ENCODE results near the gene CDCA4. TPM values are rescaled to one million over a fixed set of nuclear protein-coding genes. Genes with fewer than 3 reads are reported as not detected.

CDCA4 gene
- total RNA-seq, 1 donor from 2014 or later: 32.3 TPM

- DNase-seq (ENCODE audit: low spot score in 2 of 2, unreplicated experiment in 2 of 2): no peak
- TF ChIP-seq CTCF (IDR thresholded peaks at IDR 0.05; ENCODE audit: unreplicated experiment): no peak
- Mint-ChIP-seq H3K4me3 (no peak overlapping the region), H3K36me3 (no peaks in the 10 kb centered on the region), H3K4me1 (peaks cover 18% of the 10 kb centered on the region), H3K27me3 (ENCODE audit: low read depth) (peaks cover 6% of the 10 kb centered on the region), H3K27ac (no peak overlapping the region), H3K9me3 (no peaks in the 10 kb centered on the region)
These were observed 55.2 kb downstream of the CDCA4 start for GRCh38 chr14:104965561-104966231.

- Mint-ChIP-seq H3K9me3 (no peaks in the 10 kb centered on the region), H3K27ac (no peak overlapping the region), H3K36me3 (no peaks in the 10 kb centered on the region), H3K4me1 (peaks cover 18% of the 10 kb centered on the region), H3K27me3 (ENCODE audit: low read depth) (peaks cover 11% of the 10 kb centered on the region), H3K4me3 (no peak overlapping the region)
- TF ChIP-seq CTCF (IDR thresholded peaks at IDR 0.05; ENCODE audit: unreplicated experiment): no peak
- no peak for DNase-seq (ENCODE audit: low spot score in 2 of 2, unreplicated experiment in 2 of 2)
These were observed 56.3 kb downstream of the CDCA4 start for GRCh38 chr14:104964546-104964945.

Other genes with a start within 250 kb of the CDCA4 start
- 116 to 122 TPM (median 117 TPM) in 3 replicates for gene AKT1, start 225.3 kb downstream of the CDCA4 start, total RNA-seq
- gene ZBTB42, start 220.0 kb downstream of the CDCA4 start, total RNA-seq: 5.8 to 6.7 TPM (median 6.2 TPM) in 3 replicates
- 28.3 to 29.2 TPM (median 28.4 TPM) in 3 replicates for gene CEP170B, start 155.8 kb downstream of the CDCA4 start, total RNA-seq
- 0.58 to 0.78 TPM (median 0.75 TPM) in 3 replicates for gene PLD4, start 96.2 kb downstream of the CDCA4 start, total RNA-seq
- gene AHNAK2, start 42.7 kb downstream of the CDCA4 start, total RNA-seq: 2.4 to 2.8 TPM (median 2.6 TPM) in 3 replicates
- 9.0 to 10.3 TPM (median 10.2 TPM) in 3 replicates for gene CLBA1, start 35.3 kb downstream of the CDCA4 start, total RNA-seq
- 1.0 to 1.6 TPM (median 1.1 TPM) in 3 replicates for gene GPR132, start 44.3 kb upstream of the CDCA4 start, total RNA-seq
- gene JAG2, start 147.7 kb upstream of the CDCA4 start, total RNA-seq: 33.7 to 38.9 TPM (median 33.9 TPM) in 3 replicates
- 68.4 to 75.0 TPM (median 71.3 TPM) in 3 replicates for gene NUDT14, start 160.2 kb upstream of the CDCA4 start, total RNA-seq
- gene BTBD6, start 227.4 kb upstream of the CDCA4 start, total RNA-seq: 38.4 to 41.2 TPM (median 39.8 TPM) in 3 replicates